Vagina (tissue), 2 donors: ENCODE data around the gene GDF9.

Experiments used
- CTCF ChIP-seq, 3 experiments: fragments of 450-650 bp in 2 of 3; fragments of 200-600 bp in 1 of 3; sonication (generic) in 1 of 3; IDR thresholded peaks; one replicate each; pipeline ENCODE4 v1.5.1; 2017 to 2019; ENCODE audit warnings: antibody characterized with exemption in 3 of 3, mild to moderate bottlenecking in 2 of 3, moderate library complexity in 2 of 3
- POLR2A ChIP-seq, 2 donors: fragments of 450-650 bp; IDR thresholded peaks; one replicate each; pipeline ENCODE4 v1.6.1; 2017; ENCODE audit warnings: antibody characterized with exemption in 2 of 2, mild to moderate bottlenecking in 2 of 2, moderate library complexity in 2 of 2
- POLR2AphosphoS5 ChIP-seq, 2 donors: sonication (generic); formaldehyde crosslinking; IDR thresholded peaks; one replicate each; pipeline ENCODE4 v1.9.0; 2017; ENCODE audit warnings: antibody characterized with exemption in 2 of 2, mild to moderate bottlenecking in 2 of 2, low read depth in 1 of 2; ENCODE audit not compliant: insufficient read depth in 1 of 2

GRCh38 chr5:132890817-132891216, 24.5 kb upstream of the GDF9 start:
- TF ChIP-seq CTCF (IDR thresholded peaks at IDR 0.05) (no peak), POLR2A (IDR thresholded peaks at IDR 0.05) (no peak), POLR2AphosphoS5 (IDR thresholded peaks at IDR 0.05; ENCODE audit: insufficient read depth in 1 of 2, low read depth in 1 of 2) (no peak)
